Measurements from ENCODE around the gene MLXIP.

DNA sequence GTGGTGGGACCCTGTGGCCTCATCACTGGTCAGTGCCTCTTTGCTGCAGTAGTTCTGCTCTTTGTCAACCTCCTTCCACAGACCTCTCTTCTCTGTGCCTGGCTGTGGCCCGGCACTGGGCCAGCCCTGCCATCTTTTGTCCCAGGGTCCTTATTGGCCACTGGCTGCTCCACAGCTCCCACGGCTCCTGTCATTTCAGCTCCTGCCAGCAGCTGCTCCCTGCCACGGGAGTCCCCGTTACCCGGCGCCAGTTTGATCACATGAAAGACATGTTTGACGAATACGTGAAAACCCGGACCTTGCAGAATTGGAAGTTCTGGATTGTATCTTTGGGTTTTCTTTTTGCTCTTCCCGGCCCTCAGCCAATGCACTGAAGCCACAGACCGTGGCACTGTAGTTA is 60.1 kb downstream of the MLXIP start:
- TF ChIP-seq, protein P1, sequence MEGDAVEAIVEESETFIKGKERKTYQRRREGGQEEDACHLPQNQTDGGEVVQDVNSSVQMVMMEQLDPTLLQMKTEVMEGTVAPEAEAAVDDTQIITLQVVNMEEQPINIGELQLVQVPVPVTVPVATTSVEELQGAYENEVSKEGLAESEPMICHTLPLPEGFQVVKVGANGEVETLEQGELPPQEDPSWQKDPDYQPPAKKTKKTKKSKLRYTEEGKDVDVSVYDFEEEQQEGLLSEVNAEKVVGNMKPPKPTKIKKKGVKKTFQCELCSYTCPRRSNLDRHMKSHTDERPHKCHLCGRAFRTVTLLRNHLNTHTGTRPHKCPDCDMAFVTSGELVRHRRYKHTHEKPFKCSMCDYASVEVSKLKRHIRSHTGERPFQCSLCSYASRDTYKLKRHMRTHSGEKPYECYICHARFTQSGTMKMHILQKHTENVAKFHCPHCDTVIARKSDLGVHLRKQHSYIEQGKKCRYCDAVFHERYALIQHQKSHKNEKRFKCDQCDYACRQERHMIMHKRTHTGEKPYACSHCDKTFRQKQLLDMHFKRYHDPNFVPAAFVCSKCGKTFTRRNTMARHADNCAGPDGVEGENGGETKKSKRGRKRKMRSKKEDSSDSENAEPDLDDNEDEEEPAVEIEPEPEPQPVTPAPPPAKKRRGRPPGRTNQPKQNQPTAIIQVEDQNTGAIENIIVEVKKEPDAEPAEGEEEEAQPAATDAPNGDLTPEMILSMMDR (IDR thresholded peaks at IDR 0.05; ENCODE audit: poor library complexity, severe bottlenecking) = no peak
- TF ChIP-seq POLR2AphosphoS5 (IDR thresholded peaks at IDR 0.05) (no peak), TAF1 (IDR thresholded peaks at IDR 0.05; ENCODE audit: low read depth) (no peak)

All from neural cell (in vitro differentiated cells).